HCT116 (cell line): Measurements from ENCODE around the gene SLC26A9. TPM values are rescaled to one million over a fixed set of nuclear protein-coding genes. Genes with fewer than 3 reads are reported as not detected.

Experiments
- ATAC-seq: fragments of 200-7000 bp; cut with Tn5 transposase; 2 replicates; pipeline ENCODE4 v1.9.1; 2020; ENCODE audit warnings: mild to moderate bottlenecking, moderate library complexity
- BruUV-seq: library from RNA; stranded (reverse); fragments of 400-500 nt; replicated peaks from 2 replicates; lab custom pipeline; 2021; lab: Mats Ljungman, UMichigan
- CTCF ChIA-PET: fragments of 300-600 bp; sonication (Branson Sonifier 250); formaldehyde crosslinking; loops from one replicate; lab custom pipeline; 2021; ENCODE audit warnings: antibody characterized with exemption; lab: Charles Lee
- POLR2A ChIA-PET: fragments of 300-600, 350-600 bp; sonication (Branson Sonifier 250); formaldehyde crosslinking; loops from one replicate; lab custom pipeline; 2021; ENCODE audit warnings: antibody characterized with exemption; lab: Charles Lee
- RAD21 ChIA-PET, 2 experiments: fragments of 300-600 bp; sonication (Branson Sonifier 250); formaldehyde crosslinking; loops; one replicate each; lab custom pipeline; 2023; ENCODE audit warnings: low total read pairs in 2 of 2; ENCODE audit not compliant: uncharacterized antibody in 2 of 2, unreplicated experiment in 2 of 2, low non-redundant PET in 1 of 2; lab: Charles Lee
- DNase-seq: peaks from one replicate; pipeline ENCODE4 v3.0.0-alpha.2; 2010; ENCODE audit warnings: low read depth, low spot score
- H2AFZ ChIP-seq: fragments of 200-600 bp; shearing (Covaris generic), sonication (generic); 2 replicates; pipeline ENCODE4 v1.6.1; 2017; ENCODE audit warnings: low read depth, mixed run types, mixed read lengths, antibody characterized with exemption, low read length; ENCODE audit not compliant: poor library complexity, severe bottlenecking
- H3K27ac ChIP-seq: 2 replicates; pipeline ENCODE4 v1.5.1; 2012; ENCODE audit warnings: low read depth, low read length
- H3K27me3 ChIP-seq: fragments of 200-600 bp; sonication (generic); 2 replicates; pipeline ENCODE4 v1.6.1; 2016; ENCODE audit warnings: mixed run types, low read length, mixed read lengths; ENCODE audit not compliant: insufficient read depth
- H3K36me3 ChIP-seq, 2 experiments: fragments of 200-500 bp in 1 of 2; fragments of 200-600 bp in 1 of 2; sonication (Bioruptor generic) in 1 of 2; sonication (generic) in 1 of 2; 2 replicates each; pipeline versions ENCODE4 v1.5.1 to v1.6.1; 2014 to 2016; ENCODE audit warnings: low read length in 2 of 2, inconsistent platforms in 1 of 2, mixed read lengths in 1 of 2, mixed run types in 1 of 2; ENCODE audit not compliant: insufficient read depth in 2 of 2, control insufficient read depth in 1 of 2
- H3K4me1 ChIP-seq, 2 experiments: fragments of 200-600 bp in 1 of 2; sonication (generic) in 1 of 2; 2 replicates each; pipeline versions ENCODE4 v1.5.1 to v1.6.1; 2012 to 2017; ENCODE audit warnings: low read length in 2 of 2, inconsistent platforms in 1 of 2, mild to moderate bottlenecking in 1 of 2, mixed read lengths in 1 of 2, mixed run types in 1 of 2, moderate library complexity in 1 of 2; ENCODE audit not compliant: insufficient read depth in 2 of 2, control insufficient read depth in 1 of 2
- H3K4me2 ChIP-seq: fragments of 200-600 bp; sonication (generic); 2 replicates; pipeline ENCODE4 v1.6.1; 2017; ENCODE audit warnings: mixed run types, low read length, mixed read lengths
- H3K4me3 ChIP-seq, 2 experiments: fragments of 200-600 bp in 1 of 2; sonication (generic) in 1 of 2; replicated peaks in 1 of 2; 2 replicates each; pipeline ENCODE4 v1.5.1; 2011 to 2016; ENCODE audit warnings: low read length in 2 of 2, control low read depth in 1 of 2, low read depth in 1 of 2, mild to moderate bottlenecking in 1 of 2, mixed read lengths in 1 of 2, mixed run types in 1 of 2
- H3K79me2 ChIP-seq: fragments of 200-600 bp; sonication (generic); 2 replicates; pipeline ENCODE4 v1.6.1; 2017; ENCODE audit warnings: mild to moderate bottlenecking, mixed run types, low read length, moderate library complexity, mixed read lengths; ENCODE audit not compliant: insufficient read depth
- H3K9ac ChIP-seq: fragments of 200-600 bp; sonication (generic); 2 replicates; pipeline ENCODE4 v1.6.1; 2016; ENCODE audit warnings: low read length, mixed read lengths
- H3K9me2 ChIP-seq: fragments of 200-600 bp; sonication (generic), shearing (Covaris generic); 2 replicates; pipeline ENCODE4 v1.6.1; 2017; ENCODE audit warnings: mixed run types, mild to moderate bottlenecking, moderate library complexity; ENCODE audit not compliant: insufficient read depth
- H3K9me3 ChIP-seq, 2 experiments: fragments of 200-500 bp in 1 of 2; fragments of 200-600 bp in 1 of 2; sonication (Bioruptor generic) in 1 of 2; sonication (generic) in 1 of 2; 2 replicates each; pipeline ENCODE4 v1.6.1; 2014 to 2017; ENCODE audit warnings: low read length in 2 of 2, mixed read lengths in 2 of 2, inconsistent platforms in 1 of 2, low read depth in 1 of 2, mild to moderate bottlenecking in 1 of 2, mixed run types in 1 of 2, moderate library complexity in 1 of 2; ENCODE audit not compliant: control insufficient read depth in 1 of 2, insufficient read depth in 1 of 2
- H4K20me1 ChIP-seq: fragments of 200-600 bp; sonication (generic), shearing (Covaris generic); 2 replicates; pipeline ENCODE4 v1.6.1; 2017; ENCODE audit warnings: mixed run types, mild to moderate bottlenecking, moderate library complexity; ENCODE audit not compliant: insufficient read depth
- CBX3 ChIP-seq: IDR thresholded peaks from 2 replicates; pipeline ENCODE4 v1.6.1; 2012; ENCODE audit warnings: low read depth
- CEBPB ChIP-seq: IDR thresholded peaks from 2 replicates; pipeline ENCODE4 v1.6.1; 2012; ENCODE audit warnings: low read depth
- EGR1 ChIP-seq: IDR thresholded peaks from 2 replicates; pipeline ENCODE4 v1.6.1; 2012; ENCODE audit warnings: low read depth
- EZH2 ChIP-seq: fragments of 200-600 bp; sonication (generic); IDR thresholded peaks from 2 replicates; pipeline ENCODE4 v1.6.1; 2017; ENCODE audit warnings: antibody characterized with exemption, mixed run types
- EZH2phosphoT487 ChIP-seq: fragments of 200-600 bp; IDR thresholded peaks from 2 replicates; pipeline ENCODE4 v1.6.1; 2018; ENCODE audit warnings: antibody characterized with exemption, borderline replicate concordance
- FOSL1 ChIP-seq: IDR thresholded peaks from 2 replicates; pipeline ENCODE4 v1.6.1; 2012; ENCODE audit warnings: low read depth
- JUND ChIP-seq: IDR thresholded peaks from 2 replicates; pipeline ENCODE4 v1.6.1; 2012
- MAX ChIP-seq: IDR thresholded peaks from 2 replicates; pipeline ENCODE4 v1.6.1; 2012
- POLR2AphosphoS5 ChIP-seq: IDR thresholded peaks from 2 replicates; pipeline ENCODE4 v1.6.1; 2011; ENCODE audit warnings: mild to moderate bottlenecking, low read depth, low read length, moderate library complexity
- RAD21 ChIP-seq: IDR thresholded peaks from 2 replicates; pipeline ENCODE4 v1.6.1; 2012; ENCODE audit warnings: low read depth, mild to moderate bottlenecking
- SP1 ChIP-seq: IDR thresholded peaks from 2 replicates; pipeline ENCODE4 v1.6.1; 2012; ENCODE audit warnings: low read depth
- SRF ChIP-seq: IDR thresholded peaks from 2 replicates; pipeline ENCODE4 v1.6.1; 2012; ENCODE audit warnings: low read depth
- TCF7L2 ChIP-seq: IDR thresholded peaks from 2 replicates; pipeline ENCODE4 v1.7.0; 2011; ENCODE audit warnings: borderline replicate concordance, inconsistent platforms; ENCODE audit not compliant: insufficient read depth, insufficient read length; ENCODE audit errors: extremely low read depth
- YY1 ChIP-seq: IDR thresholded peaks from 2 replicates; pipeline ENCODE4 v1.6.1; 2011; ENCODE audit warnings: low read length, low read depth, moderate library complexity, mild to moderate bottlenecking; ENCODE audit not compliant: insufficient replicate concordance; ENCODE audit errors: extremely low read depth
- ZBTB33 ChIP-seq: IDR thresholded peaks from 2 replicates; pipeline ENCODE4 v1.6.1; 2011; ENCODE audit warnings: mild to moderate bottlenecking, low read length, moderate library complexity; ENCODE audit not compliant: insufficient replicate concordance; ENCODE audit errors: extremely low read depth
- ZFX ChIP-seq: fragments of 450-650 bp; IDR thresholded peaks from 2 replicates; pipeline ENCODE4 v1.6.1; 2017
- ZNF274 ChIP-seq: fragments of 200-500 bp; sonication (Bioruptor generic); IDR thresholded peaks from 2 replicates; pipeline ENCODE4 v1.6.1; 2014; ENCODE audit warnings: mild to moderate bottlenecking, low read depth, low read length, inconsistent platforms
- intact Hi-C: fragments of 100-400 bp; cut with micrococcal nuclease; formaldehyde crosslinking; loops from 2 replicates; pipeline ENCODE4 v1.10.0; 2022
- total RNA-seq: library from RNA; stranded (reverse); gene quantifications from one replicate; pipeline ENCODE4 v1.2.1, GENCODE V29; 2021; ENCODE audit not compliant: unreplicated experiment

Gene SLC26A9
- total RNA-seq, 1 experiment from 2014 or later, result not detected

- Histone ChIP-seq H3K4me2 (no peak overlapping the region), H2AFZ (no peak overlapping the region), H3K36me3 (no peaks in the 10 kb centered on the region), H3K9ac (no peak overlapping the region), H3K27ac (no peak overlapping the region), H4K20me1 (no peaks in the 10 kb centered on the region), H3K27me3 (no peaks in the 10 kb centered on the region), H3K9me2 (no peaks in the 10 kb centered on the region), H3K9me3 (no peaks in the 10 kb centered on the region), H3K4me3 (no peak overlapping the region), H3K79me2 (no peaks in the 10 kb centered on the region), H3K4me1 (peaks cover 6 to 10% of the 10 kb centered on the region in 2 experiments; a peak in 3 of 4 replicates)
- ChIA-PET RAD21 (interaction anchor here (1.3 to 2.9 kb wide), 3 partner anchors 54 to 58 kb away, joined by 3 to 75 read pairs (median 67); no protein-coding TSS in a partner anchor), CTCF (interaction anchor here (1.4 to 6.6 kb wide), 8 partner anchors 15 to 317 kb away, joined by 3 to 339 read pairs (median 19); no protein-coding TSS in a partner anchor), POLR2A (no interaction called here)
- intact Hi-C loops, result loop anchor here (5.0 kb wide), 1 partner anchor 384 kb away; no protein-coding TSS in a partner anchor
- DNase-seq, result no peak
- no peak for ATAC-seq
- BruUV-seq, result no TSS peak
- TF ChIP-seq SP1 (no peak), EZH2 (no peak), JUND (no peak), TCF7L2 (no peak), POLR2AphosphoS5 (no peak), EGR1 (no peak), ZFX (no peak), CEBPB (no peak), SRF (no peak), EZH2phosphoT487 (no peak), CBX3 (no peak), ZNF274 (no peak), RAD21 (no peak), YY1 (no peak), FOSL1 (no peak), MAX (no peak), ZBTB33 (no peak)
These were observed 32.8 kb upstream of the SLC26A9 start for GRCh38 chr1:205976036-205976435.
